ENCODE results near the gene PRR13.
"Not testable (repeated sequence)": the region's sequence is repeated elsewhere in the genome, so short reads cannot be mapped to it uniquely, and the experiment has no call there.

DNA sequence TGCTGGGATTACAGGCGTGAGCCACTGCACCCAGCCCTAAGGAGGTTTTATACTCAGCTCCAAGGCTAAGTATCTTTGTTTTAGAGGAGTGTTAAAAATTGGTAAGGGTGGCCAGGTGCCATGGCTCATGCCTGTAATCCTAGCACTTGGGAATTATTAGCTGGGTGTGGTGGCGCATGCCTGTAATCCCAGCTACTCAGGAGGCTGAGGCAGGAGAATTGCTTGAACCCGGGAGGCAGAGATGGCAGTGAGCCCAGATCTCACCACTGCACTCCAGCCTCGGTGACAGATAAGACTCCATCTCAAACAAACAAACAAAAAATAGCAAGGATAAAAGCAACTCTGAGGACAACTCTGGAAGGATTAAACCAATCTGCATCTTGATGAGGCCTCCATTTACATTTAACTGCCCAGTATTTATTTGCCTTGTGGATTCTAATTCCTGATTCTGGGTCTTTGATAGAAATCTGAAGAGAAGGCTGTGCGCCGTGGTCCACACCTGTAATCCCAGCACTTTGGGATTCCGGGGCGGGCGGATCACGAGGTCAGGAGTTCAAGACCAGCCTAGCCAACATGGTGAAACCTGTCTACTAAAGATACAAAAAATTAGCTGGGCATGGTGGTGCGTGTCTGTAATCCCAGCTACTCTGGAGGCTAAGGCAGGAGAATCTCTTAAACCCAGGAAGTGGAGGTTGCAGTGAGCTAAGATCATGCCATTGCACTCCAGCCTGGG, 3.2 kb downstream of the PRR13 start:
- TF ChIP-seq, protein P1, sequence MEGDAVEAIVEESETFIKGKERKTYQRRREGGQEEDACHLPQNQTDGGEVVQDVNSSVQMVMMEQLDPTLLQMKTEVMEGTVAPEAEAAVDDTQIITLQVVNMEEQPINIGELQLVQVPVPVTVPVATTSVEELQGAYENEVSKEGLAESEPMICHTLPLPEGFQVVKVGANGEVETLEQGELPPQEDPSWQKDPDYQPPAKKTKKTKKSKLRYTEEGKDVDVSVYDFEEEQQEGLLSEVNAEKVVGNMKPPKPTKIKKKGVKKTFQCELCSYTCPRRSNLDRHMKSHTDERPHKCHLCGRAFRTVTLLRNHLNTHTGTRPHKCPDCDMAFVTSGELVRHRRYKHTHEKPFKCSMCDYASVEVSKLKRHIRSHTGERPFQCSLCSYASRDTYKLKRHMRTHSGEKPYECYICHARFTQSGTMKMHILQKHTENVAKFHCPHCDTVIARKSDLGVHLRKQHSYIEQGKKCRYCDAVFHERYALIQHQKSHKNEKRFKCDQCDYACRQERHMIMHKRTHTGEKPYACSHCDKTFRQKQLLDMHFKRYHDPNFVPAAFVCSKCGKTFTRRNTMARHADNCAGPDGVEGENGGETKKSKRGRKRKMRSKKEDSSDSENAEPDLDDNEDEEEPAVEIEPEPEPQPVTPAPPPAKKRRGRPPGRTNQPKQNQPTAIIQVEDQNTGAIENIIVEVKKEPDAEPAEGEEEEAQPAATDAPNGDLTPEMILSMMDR (IDR thresholded peaks at IDR 0.05), result not testable (repeated sequence)
- TF ChIP-seq POLR2A (IDR thresholded peaks at IDR 0.05), result not testable (repeated sequence)

Measured in Peyer's patch (tissue), 4 donors.